Islet of Langerhans (tissue), 1 donor: ENCODE data around the gene PRR16.
A peak's percentile ranks its signal among the peaks of the same experiment; 100 is the strongest.
"Not testable (repeated sequence)": the region's sequence is repeated elsewhere in the genome, so short reads cannot be mapped to it uniquely, and the experiment has no call there.

Experiments used
- FAIRE-seq: peaks from one replicate; lab custom pipeline; 2011; peaks lifted over from hg19 to GRCh38; lab: Jason Lieb, UNC

Gene PRR16

DNA sequence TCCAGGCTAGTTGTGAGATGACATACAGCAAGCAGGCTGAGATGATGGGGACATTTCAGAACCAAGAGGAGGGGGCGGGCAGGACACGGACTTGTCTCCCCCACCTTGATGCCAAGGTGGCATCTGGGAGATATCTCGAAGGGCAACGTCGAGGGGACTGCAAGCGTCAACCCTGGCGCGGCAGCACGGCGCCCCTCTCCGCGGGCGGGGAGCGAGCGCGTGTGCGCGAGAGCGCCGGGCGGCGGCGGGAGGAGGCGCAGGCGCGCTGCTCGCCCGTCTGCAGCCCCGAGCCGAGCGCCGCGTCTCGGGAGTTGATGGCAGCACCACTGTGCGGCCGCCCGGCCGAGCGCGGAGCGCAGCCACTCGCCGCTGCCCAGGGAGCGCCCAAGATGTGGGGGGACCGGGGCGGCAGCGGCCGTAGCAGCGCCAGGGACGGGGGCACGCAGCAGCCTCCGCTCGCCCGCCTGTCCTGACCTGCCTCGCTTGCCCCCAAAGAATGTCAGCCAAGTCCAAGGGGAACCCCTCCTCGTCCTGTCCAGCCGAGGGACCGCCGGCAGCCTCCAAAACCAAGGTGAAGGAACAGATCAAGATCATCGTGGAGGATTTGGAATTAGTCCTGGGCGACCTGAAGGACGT, at the start of gene PRR16:
Gene PRR16 (plus strand): TSS at position 310 of the 636 bp plus-strand sequence.
- FAIRE-seq, result no peak

DNA sequence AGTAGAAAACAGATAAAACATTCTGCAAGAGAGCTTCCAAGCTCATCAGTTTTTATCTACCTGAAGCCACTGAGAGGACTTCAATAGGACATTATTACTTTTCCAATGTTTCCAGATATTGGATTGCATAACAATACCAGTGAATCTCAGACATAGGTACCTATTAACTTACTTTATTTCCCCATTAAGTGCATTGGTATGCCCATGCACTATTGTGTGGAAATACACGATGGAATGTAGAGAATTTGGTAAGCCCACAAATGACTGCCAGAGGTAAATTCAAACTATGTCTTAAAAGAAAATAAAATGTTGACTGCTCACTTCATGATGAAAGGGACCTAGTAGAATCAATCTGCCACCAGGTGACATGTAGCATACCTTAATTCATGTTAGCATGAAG, 48.1 kb upstream of the PRR16 start:
- FAIRE-seq, result no peak

DNA sequence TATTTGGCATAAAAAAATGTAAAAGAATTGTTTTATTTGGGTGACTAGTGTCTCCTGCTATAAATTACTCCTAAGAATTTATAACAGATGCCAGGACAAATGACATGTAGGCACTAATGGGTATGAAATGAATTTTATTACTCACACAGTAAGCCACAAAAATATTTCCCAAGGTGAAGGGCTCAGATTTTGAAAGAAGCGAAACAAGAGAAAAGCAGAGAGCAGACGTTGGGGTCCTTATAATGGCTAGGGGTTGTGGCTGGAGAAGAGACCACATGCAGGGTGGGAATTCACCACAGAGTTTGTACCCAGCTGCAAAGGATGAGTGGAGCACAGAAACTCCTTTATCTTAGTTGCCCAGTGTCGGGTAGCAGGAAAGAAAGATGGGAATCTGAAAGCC, 45.0 kb upstream of the PRR16 start:
- no peak for FAIRE-seq

DNA sequence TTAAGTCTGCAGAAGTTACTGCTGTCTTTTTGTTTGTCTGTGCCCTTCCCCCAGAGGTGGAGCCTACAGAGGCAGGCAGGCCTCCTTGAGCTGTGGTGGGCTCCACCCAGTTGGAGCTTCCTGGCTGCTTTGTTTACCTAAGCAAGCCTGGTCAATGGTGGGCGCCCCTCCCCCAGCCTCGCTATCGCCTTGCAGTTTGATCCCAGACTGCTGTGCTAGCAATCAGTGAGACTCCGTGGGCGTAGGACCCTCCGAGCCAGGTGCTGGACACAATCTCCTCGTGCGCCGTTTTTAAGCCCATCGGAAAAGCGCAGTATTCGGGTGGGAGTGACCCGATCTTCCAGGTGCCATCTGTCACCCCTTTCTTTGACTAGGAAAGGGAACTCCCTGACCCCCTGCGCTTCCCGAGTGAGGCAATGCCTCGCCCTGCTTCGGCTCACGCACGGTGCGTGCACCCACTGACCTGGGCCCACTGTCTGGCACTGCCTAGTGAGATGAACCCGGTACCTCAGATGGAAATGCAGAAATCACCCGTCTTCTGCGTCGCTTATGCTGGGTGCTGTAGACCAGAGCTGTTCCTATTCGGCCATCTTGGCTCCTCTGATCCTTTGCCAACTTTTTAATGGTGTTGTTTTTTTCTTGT, 37.3 kb upstream of the PRR16 start:
- not testable (repeated sequence) for FAIRE-seq

DNA sequence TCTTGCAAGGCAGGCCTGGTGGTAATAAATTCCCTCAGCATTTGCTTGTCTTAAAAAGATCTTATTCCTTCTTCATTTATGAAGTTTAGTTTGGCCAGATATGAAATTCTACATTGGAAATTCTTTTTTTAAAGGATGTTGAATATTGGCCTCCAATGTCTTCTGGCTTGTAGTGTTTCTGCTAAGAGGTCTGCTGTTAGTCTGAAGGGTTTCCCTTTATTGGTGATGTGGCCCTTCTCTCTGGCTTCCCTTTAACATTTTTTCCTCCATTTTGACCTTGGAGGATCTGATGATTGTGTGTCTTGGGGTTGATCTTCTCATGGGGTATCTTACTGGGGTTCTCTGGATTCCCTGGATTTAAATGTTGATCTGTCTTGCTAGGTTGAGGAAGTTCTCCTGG, 33.5 kb upstream of the PRR16 start:
- no peak for FAIRE-seq

DNA sequence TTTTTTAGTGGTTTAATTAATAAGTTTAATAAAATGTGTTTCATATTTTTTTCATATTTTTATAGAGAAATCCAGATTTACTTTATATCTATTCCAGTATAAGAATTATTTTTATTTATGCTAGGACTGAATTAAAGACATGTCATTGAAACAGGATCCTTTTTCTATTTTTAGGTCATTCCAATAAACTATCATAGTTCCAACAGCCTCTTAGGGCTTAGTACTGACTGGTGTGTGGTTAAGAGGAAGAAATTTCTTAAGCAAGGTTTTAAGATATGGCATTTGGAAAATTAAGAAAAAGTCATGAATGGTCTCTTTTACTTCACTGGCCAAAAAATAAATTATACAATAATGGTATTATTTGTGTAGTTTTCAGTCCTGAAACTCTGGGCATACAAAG, 31.2 kb upstream of the PRR16 start:
- FAIRE-seq, result no peak

DNA sequence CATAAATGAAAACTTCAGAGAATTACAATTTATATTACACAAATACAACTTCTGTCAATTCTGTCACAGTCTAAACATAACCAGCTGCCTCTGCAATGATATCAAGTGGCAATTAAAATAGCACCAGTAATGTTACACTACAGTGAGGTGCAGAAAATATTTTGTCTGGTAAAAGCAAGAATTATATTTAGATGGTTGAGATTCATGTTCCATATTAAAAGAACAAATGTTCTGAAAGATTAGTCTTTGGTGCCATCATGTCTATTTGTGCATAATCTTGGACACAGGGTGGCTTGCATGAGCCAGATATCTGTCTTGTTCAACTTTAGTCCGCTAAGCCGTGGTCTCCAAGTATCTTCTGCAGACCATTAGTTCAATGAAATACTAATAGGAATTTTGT, 29.0 kb upstream of the PRR16 start:
- FAIRE-seq, result no peak

DNA sequence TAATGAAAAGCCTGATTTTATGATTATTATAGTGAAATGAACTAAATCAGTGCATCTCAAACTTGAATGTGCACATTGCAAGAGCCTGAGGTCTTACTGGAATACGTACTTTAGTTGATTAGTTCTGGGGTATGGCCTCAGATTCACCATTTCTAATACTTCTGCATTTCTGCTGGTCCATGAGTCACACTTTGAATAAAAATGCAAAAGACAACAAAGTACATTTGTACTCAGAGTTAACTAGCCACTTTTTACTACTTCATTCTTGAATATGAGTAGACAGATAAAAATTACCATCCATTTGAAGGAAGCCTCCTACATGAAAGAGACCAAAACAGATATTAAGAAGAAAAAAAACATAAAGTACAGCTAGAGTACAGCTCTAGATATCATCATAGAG, 27.1 kb upstream of the PRR16 start:
- no peak for FAIRE-seq

DNA sequence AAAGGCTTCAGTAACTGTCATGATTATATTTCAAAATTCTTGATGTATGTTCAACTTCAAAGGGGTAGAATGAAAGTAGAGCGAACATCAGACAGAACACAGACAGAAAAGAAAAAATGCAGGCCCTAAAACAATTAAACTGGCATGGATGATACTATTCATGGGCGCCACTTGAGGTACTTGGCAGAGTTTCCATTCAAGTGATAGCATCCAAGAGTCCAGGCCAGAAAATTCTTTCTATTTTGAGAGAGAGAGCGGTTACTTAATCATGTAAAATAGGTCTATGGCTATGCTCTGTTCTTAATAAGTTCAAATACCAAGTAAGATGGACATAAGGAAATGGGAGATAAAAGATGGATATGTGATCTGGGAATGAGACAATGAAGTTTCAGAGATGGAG, 21.4 kb upstream of the PRR16 start:
- FAIRE-seq, result no peak

DNA sequence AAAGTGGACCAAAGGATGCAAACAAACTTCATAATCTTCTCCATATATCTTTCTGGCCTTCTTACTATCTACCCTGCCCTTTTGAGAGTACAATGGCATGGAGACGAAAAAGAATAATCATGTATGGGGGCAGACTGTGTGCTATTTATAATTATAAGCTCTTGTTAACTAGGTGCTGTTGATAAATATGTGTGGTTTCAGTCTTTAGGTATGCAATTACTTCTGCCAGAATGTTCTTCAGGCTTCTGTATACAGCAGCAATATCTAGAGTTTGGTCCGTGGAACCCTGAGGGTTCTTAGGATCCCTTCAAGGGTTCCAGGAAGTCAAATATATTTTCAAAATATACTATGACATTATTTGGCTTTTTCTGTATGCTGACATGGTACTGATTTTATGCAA, 20.5 kb upstream of the PRR16 start:
- no peak for FAIRE-seq

DNA sequence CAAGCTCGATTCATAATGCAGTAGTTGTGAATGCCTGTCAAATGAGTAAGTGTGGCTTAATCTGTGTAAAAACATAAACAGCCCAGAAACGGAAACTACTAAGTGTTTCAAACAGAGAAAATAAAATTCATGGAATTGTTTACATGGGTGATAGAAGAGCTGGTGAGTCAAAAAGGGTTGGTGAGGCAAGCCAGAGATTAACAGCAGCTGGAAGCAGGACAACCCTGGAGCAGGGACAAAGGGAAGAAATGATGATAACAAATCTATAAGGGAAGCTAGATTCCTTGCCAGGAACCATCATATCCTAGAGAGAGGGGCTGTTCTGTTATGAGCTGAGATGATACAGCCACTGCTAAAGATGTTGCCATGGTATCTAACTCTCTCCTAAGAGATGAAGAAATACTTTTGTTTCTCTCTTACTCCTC, 18.0 kb upstream of the PRR16 start:
- FAIRE-seq, result no peak

DNA sequence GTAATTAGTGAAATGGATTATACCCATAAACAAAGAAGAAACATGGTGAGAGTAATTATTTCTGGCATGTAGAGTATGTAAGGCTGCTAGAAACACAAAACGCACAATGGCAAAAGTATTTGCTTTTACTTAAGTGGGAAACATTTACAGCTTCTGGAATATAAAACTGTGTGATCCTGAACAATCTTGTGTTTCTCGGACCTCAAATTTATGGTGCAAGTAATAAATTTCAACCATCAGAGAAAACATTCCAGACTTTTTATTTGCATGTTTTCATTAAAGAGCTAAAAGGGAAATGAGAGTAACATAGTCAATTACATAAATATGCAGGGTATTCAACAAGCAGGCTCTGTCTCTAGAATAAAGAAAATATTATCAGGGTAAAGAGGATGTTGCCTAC, 17.2 kb upstream of the PRR16 start:
- no peak for FAIRE-seq

DNA sequence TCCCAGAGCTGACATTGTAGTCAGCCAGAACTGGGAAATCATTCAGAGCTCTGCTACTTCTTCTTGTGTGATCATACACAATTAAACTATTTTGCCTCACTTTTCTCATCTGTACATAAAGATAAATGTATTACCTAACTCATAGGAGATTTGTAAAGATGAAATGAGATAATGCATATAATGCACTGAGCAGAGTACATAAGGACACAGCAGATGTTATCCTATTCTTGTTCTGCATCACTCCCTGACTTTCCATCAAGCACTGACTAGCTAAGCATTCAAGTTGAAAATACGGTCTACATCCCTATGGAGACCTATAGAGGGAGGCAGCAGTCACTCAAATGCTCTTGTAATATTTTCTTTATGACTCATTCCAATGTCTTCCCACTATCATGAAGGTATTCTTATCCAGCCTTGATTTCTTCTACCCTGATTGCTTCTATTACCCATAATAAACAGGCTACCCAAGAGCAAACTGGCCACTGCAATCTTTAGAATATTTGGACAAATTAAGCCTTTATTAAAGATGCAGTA, 16.3 kb upstream of the PRR16 start:
- FAIRE-seq, result no peak

DNA sequence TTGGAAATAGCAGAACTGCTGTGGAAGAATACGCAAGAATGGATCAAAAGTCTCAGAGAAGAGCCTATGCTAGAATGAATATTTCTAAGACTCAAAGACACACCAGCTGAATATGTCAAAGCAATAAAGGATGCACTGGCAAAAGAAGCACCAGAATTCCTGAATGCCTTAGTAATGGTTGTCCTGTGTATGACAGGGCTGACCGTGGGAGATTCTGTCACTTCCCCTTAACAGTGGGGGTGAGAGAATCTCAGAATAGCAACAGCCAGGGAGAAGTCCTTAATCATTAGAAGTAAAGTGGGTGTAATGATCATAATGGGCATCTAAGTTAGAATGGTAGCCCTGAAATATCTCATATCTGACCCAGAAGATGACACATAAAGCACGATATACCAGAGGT, 14.6 kb upstream of the PRR16 start:
- no peak for FAIRE-seq

DNA sequence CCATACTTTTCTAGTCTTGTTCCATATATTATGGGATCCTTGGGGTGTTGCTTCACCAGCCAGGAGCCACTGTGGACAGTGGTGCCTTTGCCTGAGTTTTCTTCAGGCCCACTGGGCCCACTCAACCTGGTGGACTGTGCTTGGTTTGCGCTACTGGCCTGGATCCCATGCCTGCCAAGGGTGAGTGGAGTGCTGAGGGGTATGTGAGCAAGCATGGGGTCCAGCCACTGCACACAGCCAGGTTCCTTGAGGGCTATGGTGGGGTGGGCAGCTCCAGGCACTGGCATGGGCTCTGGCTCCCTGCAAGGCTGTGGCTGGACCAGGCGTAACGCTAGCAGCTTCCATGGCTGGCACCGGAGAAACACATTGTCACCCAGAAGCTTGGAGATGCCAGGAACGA, 13.2 kb upstream of the PRR16 start:
- no peak for FAIRE-seq

DNA sequence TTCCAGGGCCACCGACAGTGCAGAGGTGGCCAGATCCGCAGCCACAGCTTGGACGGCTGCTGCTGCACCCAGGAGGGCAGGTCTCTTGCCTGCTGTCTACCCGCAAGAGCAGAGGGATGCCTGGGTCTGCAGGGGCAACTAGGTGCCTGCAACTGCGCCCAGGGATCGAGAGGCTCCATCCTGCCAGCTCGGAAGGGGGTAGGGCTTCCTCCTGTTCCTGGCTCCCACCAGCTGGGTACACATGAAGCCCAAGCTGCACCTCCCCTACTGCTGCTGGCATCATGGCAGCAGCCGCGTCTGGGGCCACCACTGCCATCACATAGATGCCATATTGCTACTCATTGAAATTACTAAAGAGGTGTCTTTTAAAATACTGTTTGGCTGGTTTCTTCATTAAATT, 12.7 kb upstream of the PRR16 start:
- FAIRE-seq, result no peak

DNA sequence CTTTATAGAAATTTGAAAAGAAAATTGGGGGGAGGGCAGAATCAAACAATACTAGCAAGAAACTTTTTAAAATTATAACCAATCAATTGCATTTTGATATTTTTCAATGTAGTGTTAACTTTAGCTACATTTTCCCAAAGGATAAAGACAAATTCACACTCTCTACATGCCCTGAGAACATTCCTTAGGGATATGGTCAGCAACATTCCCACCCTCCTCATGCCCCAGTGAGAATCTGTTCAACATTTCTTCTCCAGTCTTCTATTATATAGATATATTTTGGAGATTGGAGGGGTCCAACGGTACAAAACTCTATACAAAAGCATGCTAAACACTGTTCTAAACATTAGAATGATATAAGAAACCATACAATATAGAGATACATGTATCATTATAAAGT, 11.6 kb upstream of the PRR16 start:
- FAIRE-seq, result no peak

DNA sequence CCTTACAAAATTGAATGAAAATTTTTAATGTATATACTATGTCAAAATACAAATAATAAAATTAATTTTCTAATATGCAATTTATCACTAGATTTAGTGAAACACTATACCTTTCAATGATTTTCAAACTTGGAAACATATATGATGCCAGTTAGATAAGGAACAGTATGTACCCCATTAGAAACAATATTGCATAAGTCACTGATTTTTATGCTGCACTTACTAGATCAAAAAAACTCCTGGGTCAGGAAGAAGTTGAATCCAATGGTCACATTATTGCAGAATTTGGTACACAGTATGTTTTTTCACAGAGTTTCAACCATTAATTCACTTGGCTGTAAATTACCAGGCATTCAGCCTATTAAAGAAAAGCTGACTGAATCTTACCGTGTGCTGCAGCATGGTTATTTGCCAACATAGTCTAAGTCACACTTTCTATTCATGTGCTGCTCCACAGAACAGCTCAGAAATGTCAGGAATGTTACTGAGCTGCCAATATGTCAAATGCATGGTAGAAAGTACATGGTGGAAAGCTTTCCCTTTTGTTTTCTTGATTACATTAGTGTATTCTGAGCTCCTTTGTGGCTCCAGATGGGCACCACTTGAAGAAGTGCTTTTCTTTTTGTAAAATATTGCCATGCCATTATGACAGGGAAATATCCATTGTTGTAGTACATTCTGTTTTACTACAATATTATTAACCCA, 9.9 kb upstream of the PRR16 start:
- FAIRE-seq, result no peak

DNA sequence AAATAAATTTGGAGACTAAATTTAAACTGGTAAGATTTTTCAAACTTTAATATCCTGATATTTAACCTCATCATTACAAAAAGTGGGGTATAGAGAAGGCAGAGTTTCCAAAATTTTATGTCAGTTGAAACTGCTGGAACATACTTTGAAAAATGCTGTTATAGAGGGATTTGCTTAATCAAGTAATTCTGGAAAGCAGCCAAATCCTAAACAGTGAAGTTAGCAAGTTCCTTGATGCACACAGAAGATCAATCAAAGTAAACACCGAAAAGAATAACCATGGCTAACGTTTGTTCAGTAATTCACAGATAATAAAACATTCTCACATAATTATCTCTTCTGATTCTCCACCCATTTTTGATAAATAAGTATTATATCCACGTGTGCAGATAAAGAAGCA, 8.1 kb upstream of the PRR16 start:
- FAIRE-seq, result no peak

DNA sequence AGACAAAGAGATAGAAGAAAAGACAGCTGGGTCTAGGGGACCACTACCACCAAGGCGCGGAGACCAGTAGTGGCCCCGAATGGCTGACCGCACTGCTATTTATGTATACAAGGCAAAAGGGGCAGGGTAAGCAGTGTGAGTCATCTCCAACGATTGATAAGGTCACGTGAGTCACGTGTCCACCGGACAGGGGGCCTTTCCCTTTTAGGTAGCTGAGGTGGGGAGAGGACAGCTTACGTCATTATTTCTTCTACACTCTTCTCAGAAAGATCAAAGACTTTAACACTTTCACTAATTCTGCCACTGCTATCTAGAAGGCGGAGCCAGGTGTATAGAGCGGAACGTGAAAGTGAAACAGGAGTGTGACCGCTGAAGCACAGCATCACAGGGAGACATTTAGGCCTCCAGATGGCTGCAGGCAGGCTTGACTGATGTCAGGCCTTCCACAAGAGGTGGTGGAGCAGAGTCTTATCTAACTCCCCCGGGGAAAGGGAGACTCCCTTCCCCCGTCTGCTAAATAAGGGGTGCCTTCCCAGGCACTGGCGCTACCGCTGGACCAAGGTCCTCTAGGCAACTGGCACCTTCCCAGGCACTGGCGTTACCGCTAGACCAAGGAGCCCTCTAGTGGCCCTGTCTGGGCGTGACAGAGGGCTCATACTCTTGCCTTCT, 6.1 kb upstream of the PRR16 start:
- FAIRE-seq, result no peak

DNA sequence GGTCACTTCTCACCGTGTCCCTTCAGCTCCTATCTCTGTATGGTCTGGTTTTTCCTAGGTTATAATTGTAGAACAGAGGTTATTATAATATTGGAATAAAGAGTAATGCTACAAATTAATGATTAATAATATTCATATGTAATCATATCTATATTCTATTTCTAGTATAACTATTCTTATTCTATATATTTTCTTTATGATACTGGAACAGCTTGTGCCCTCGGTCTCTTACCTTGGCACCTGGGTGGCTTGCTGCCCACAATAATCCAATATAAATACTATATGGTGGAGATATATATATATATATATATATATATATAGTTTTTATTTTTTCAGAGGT, 5.6 kb upstream of the PRR16 start:
- peak; percentile 55 for FAIRE-seq

DNA sequence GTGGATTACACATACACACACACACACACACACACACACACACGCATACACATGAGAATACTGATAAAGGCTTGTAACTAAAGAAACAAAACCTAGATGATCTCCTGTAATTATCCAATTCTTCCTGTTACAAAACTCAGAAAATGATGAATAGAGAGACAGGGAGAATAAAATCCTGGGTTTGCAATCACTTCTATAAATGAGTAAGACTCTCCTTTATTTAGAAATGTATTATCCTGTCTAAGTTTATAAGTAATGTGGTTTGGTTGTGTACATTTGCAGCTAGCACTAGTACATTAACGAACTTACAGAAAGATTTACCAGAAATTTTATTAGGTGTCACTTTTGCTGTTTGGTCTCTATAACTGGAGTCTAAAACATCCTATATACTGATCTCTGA, 2.8 kb upstream of the PRR16 start:
- no peak for FAIRE-seq

DNA sequence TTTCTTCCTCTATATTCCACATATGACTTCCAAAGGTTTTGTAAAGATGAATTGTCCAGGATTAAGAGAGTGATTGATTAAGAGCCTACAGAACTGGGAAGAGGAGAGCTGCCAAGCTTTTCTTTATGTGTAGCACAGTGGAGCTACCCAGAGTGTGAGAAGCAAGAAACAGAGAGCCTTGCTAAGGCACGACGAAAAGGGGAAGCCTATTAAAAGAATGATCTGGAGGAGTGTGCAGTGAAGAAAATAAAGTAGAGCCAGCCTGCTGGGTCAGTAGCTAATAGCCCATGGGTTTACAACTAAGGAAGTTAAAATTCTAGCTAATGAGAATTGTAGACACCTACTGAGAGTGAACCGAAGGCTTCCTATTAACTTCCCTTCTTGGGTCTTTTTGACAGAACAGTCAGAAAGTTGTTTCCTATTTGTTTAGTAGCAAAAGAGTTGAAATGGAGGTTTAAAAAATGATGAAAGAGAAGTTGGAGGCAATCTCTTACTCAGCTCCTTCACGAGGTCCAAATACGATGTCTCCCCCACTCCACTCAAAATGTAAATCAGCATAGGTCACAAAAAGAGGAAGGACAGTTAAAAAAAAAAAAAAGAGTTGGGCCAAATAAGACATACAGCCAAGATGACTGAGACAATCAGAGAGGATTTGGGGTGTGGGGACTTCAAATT, 957 bp upstream of the PRR16 start:
- FAIRE-seq, result no peak
